Metanephros (tissue), 2 donors: ENCODE measurements around the gene SCARB1. TPM values are rescaled to one million over a fixed set of nuclear protein-coding genes. Genes with fewer than 3 reads are reported as not detected.

Experiments used
- small RNA-seq: library from RNA; depleted of rRNA; stranded (forward); fragments of <200 nt; gene quantifications from one replicate; pipeline ENCODE3, GENCODE V24; 2014; ENCODE audit warnings: low replicate concordance
- total RNA-seq: library from RNA; depleted of rRNA; stranded (reverse); fragments of >200 nt; gene quantifications from one replicate; pipeline ENCODE4 v1.2.3, GENCODE V29; 2014

The SCARB1 gene
- total RNA-seq, result 19.7 TPM

GRCh38 chr12:124863416-124864325, at the start of gene SCARB1:
SCARB1 (minus strand) TSS chr12:124863864; CDS start chr12:124863720, 144 bp downstream.

Small RNA genes lying within 50 kb of the gene (small RNA-seq; reads per million reads assigned to genes)
- gene RNU6-927P, result not detected

Other genes starting within 250 kb of the SCARB1 start
- 790 TPM for gene UBC, start 50.8 kb upstream of the SCARB1 start, total RNA-seq
- gene DHX37, start 125.3 kb upstream of the SCARB1 start, total RNA-seq, result 12.4 TPM
- gene BRI3BP, start 129.8 kb upstream of the SCARB1 start, total RNA-seq, result 8.1 TPM
- gene AACS, start 201.6 kb upstream of the SCARB1 start, total RNA-seq, result 28.5 TPM